ENCODE measurements around the gene AUTS2. TPM values are rescaled to one million over a fixed set of nuclear protein-coding genes. Genes with fewer than 3 reads are reported as not detected.

AUTS2 gene
- total and polyA plus RNA-seq, 2 of the 8 experiments (the other 6 are each of a cell fraction or from before 2014, with no cell fraction given), result 25.9 to 101 TPM

DNA sequence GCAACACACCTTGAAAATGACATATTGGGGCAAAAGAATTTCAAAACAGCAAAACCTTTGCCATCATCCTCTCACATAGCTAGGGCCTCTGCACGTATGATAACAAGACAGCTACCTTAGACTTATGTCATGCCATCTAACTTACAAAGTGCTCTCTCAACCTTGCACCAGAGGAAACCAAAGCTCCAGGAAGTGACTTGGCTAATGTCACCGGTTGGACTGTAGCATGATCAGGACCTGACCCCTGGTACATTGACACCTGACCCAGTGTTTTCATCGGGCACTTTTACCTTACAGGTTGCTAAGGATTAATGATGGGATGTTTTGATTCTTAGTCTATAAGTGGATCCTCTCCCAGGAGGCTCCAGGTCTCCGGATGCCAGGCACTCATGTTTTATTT, 1003.8 kb downstream of the AUTS2 start:
- no peak overlapping the region for H2BK20ac ChIP-seq (ENCODE audit: low read length)
- POLR2A ChIA-PET (ENCODE audit: partially characterized antibody), result interaction anchor here (0.6 to 1.1 kb wide), 2 partner anchors 14 to 76 kb away, joined by 3 read pairs; no protein-coding TSS in a partner anchor
- H3K23me2 ChIP-seq (ENCODE audit: low read depth, low read length), result no peaks in the 10 kb centered on the region
- H3K79me1 ChIP-seq (ENCODE audit: low read depth, low read length), result no peaks in the 10 kb centered on the region
- H3K27ac ChIP-seq (ENCODE audit: low read depth, low read length), result no peak overlapping the region
- peaks cover 0 to 4% (median under 1%) of the 10 kb centered on the region in 4 experiments; a peak in 4 of 7 replicates for H3K4me1 ChIP-seq (replicated peaks in 1 of 4; ENCODE audit: control insufficient read depth in 3 of 4, insufficient read depth in 4 of 4, low read length in 3 of 4)
- no peak overlapping the region for H2AFZ ChIP-seq (ENCODE audit: low read length)
- H4K8ac ChIP-seq (ENCODE audit: extremely low read depth, insufficient read depth, low read length), result no peak overlapping the region
- no peak overlapping the region for H3K4me2 ChIP-seq (ENCODE audit: insufficient read depth in 1 of 2, low read depth in 2 of 2, low read length in 2 of 2)
- no peak overlapping the region for H2AK5ac ChIP-seq (ENCODE audit: low read depth, low read length)
- no peaks in the 10 kb centered on the region for H4K20me1 ChIP-seq (replicated peaks in 1 of 2; ENCODE audit: control insufficient read depth in 1 of 2, insufficient read depth in 2 of 2, low read length in 2 of 2)
- no peak overlapping the region for H3K4ac ChIP-seq (replicated peaks; ENCODE audit: insufficient read length, low read depth, low read length)
- CTCF ChIA-PET (ENCODE audit: partially characterized antibody), result no interaction called here
- whole genome bisulfite sequencing, 2 experiments (ENCODE audit: extremely low coverage in 1 of 2, insufficient coverage in 1 of 2, insufficient read length in 1 of 2, insufficient replicate concordance in 2 of 2, low coverage in 1 of 2, low lambda C conversion rate in 2 of 2, missing lambda C conversion rate in 1 of 2), result 81% methylated on average over 4 of the region's 4 CpGs; no CpG with 5 or more reads in 1 of the 2 experiments
- H3K18ac ChIP-seq (ENCODE audit: extremely low read depth, low read length), result no peak overlapping the region
- no peak for DNase-seq (ENCODE audit: low read depth in 1 of 2, low spot score in 2 of 2)
- no peak overlapping the region for H3K23ac ChIP-seq (ENCODE audit: insufficient read length)
- no peak overlapping the region for H3K14ac ChIP-seq (ENCODE audit: insufficient read length)
- H4K91ac ChIP-seq (replicated peaks; ENCODE audit: insufficient read length, low read length), result no peak overlapping the region
- H2BK15ac ChIP-seq (ENCODE audit: low read length), result no peak overlapping the region
- no peak overlapping the region for H2BK5ac ChIP-seq (ENCODE audit: low read depth, low read length)
- no peak overlapping the region for H2BK120ac ChIP-seq (replicated peaks; ENCODE audit: low read depth, low read length)
- peaks cover 0 to 2% (median 0%) of the 10 kb centered on the region in 4 experiments; a peak in 3 of 8 replicates for H3K36me3 ChIP-seq (ENCODE audit: control insufficient read depth in 2 of 4, insufficient read depth in 4 of 4, low read length in 3 of 4)
- no peak overlapping the region for H2BK12ac ChIP-seq (ENCODE audit: low read depth, low read length)
- H3K9me3 ChIP-seq (ENCODE audit: insufficient read depth in 2 of 2, low read depth in 1 of 2, low read length in 1 of 2), result peaks cover 2 to 13% of the 10 kb centered on the region in 2 experiments
- no peaks in the 10 kb centered on the region for H3K79me2 ChIP-seq (ENCODE audit: control insufficient read depth in 1 of 2, insufficient read depth in 2 of 2, low read length in 2 of 2)
- no peak overlapping the region for H4K5ac ChIP-seq (ENCODE audit: insufficient read length, low read depth, low read length)
- no peak overlapping the region for H3K56ac ChIP-seq (replicated peaks; ENCODE audit: insufficient read length, low read depth, low read length)
- H3K4me3 ChIP-seq (ENCODE audit: extremely low read depth in 1 of 4, insufficient read depth in 2 of 4, low read depth in 3 of 4, low read length in 4 of 4), result no peak overlapping the region
- H3K9ac ChIP-seq (replicated peaks in 1 of 4; ENCODE audit: extremely low read depth in 1 of 4, low read depth in 3 of 4, low read length in 3 of 4), result no peak overlapping the region
- no peak for FAIRE-seq
- H3K27me3 ChIP-seq (replicated peaks in 1 of 4; ENCODE audit: control insufficient read depth in 3 of 4, extremely low read depth in 1 of 4, insufficient read depth in 3 of 4, low read length in 3 of 4), result peaks cover 10 to 26% (median 23%) of the 10 kb centered on the region in 4 experiments
- TF ChIP-seq BACH1 (IDR thresholded peaks at IDR 0.05; ENCODE audit: low read length) (no peak), ZNF274 (IDR thresholded peaks at IDR 0.05; ENCODE audit: borderline replicate concordance, extremely low read depth, low read length) (no peak), POU5F1 (IDR thresholded peaks at IDR 0.05; ENCODE audit: low read depth, low read length) (no peak), SIN3A (conservative IDR thresholded peaks at IDR 0.05 in 1 of 2, IDR thresholded peaks at IDR 0.05 in 1 of 2; ENCODE audit: low read depth in 1 of 2, low read length in 2 of 2) (no peak), CBX8 (IDR thresholded peaks at IDR 0.05; ENCODE audit: borderline replicate concordance, low read depth, low read length) (no peak), CEBPB (IDR thresholded peaks at IDR 0.05; ENCODE audit: low read depth, low read length) (no peak), GTF2F1 (IDR thresholded peaks at IDR 0.05; ENCODE audit: borderline replicate concordance, low read depth, low read length) (no peak), TCF12 (IDR thresholded peaks at IDR 0.05; ENCODE audit: low read depth, low read length) (no peak), KDM4A (IDR thresholded peaks at IDR 0.05; ENCODE audit: low read depth, low read length, severe bottlenecking) (no peak), POLR2AphosphoS5 (IDR thresholded peaks at IDR 0.05; ENCODE audit: low read depth, low read length) (no peak), RNF2 (IDR thresholded peaks at IDR 0.05; ENCODE audit: borderline replicate concordance, low read depth, low read length, missing control alignments, poor library complexity, severe bottlenecking) (no peak), CTBP2 (IDR thresholded peaks at IDR 0.05; ENCODE audit: borderline replicate concordance, insufficient read depth, insufficient read length, low read length) (no peak), CHD2 (IDR thresholded peaks at IDR 0.05; ENCODE audit: low read length) (no peak), HDAC6 (IDR thresholded peaks at IDR 0.05; ENCODE audit: low read depth, low read length) (no peak)
